HepG2 (cell line): ENCODE results near the gene SRSF10. TPM values are rescaled to one million over a fixed set of nuclear protein-coding genes. Genes with fewer than 3 reads are reported as not detected.

Experiments used
- AKNA ChIP-seq: sonication (generic); formaldehyde crosslinking; IDR thresholded peaks from 2 replicates; pipeline ENCODE4 v1.4.0; 2020; ENCODE audit warnings: missing genetic modification reagents, borderline replicate concordance
- ATF7-NPFF ChIP-seq: sonication (generic); formaldehyde crosslinking; IDR thresholded peaks from 2 replicates; pipeline ENCODE4 v1.8.1; 2023; ENCODE audit warnings: mild to moderate bottlenecking, low read depth, missing genetic modification reagents, moderate library complexity
- FIP1L1 ChIP-seq: fragments of 200-400 bp; formaldehyde crosslinking; IDR thresholded peaks from 2 replicates; pipeline ENCODE4 v1.6.1; 2018; ENCODE audit warnings: low read depth, mild to moderate bottlenecking, low read length, moderate library complexity, borderline replicate concordance; ENCODE audit not compliant: insufficient read depth
- HNRNPK ChIP-seq: fragments of 200-400 bp; formaldehyde crosslinking; IDR thresholded peaks from 2 replicates; pipeline ENCODE4 v1.6.1; 2018; ENCODE audit warnings: low read length, low read depth, moderate library complexity, mild to moderate bottlenecking; ENCODE audit not compliant: poor library complexity, severe bottlenecking
- KIAA2018 ChIP-seq: sonication (generic); formaldehyde crosslinking; IDR thresholded peaks from 2 replicates; pipeline ENCODE4 v1.5.0; 2020; ENCODE audit warnings: mild to moderate bottlenecking, missing genetic modification reagents, borderline replicate concordance
- NCOA5 ChIP-seq: sonication (generic); formaldehyde crosslinking; IDR thresholded peaks from 2 replicates; pipeline ENCODE4 v1.4.0; 2020; ENCODE audit warnings: missing genetic modification reagents
- RAD51 ChIP-seq: fragments of 450-650 bp; IDR thresholded peaks from 2 replicates; pipeline ENCODE4 v1.6.1; 2016; ENCODE audit warnings: borderline replicate concordance
- STAG1 ChIP-seq: sonication (generic); formaldehyde crosslinking; IDR thresholded peaks from 2 replicates; pipeline ENCODE4 v1.4.0; 2020; ENCODE audit warnings: missing genetic modification reagents
- STAT5B ChIP-seq: sonication (generic); formaldehyde crosslinking; IDR thresholded peaks from 2 replicates; pipeline ENCODE4 v1.4.0; 2020; ENCODE audit warnings: missing genetic modification reagents
- ZFP41 ChIP-seq: sonication (generic); formaldehyde crosslinking; IDR thresholded peaks from 2 replicates; pipeline ENCODE4 v1.4.0; 2020; ENCODE audit warnings: mild to moderate bottlenecking, missing genetic modification reagents, borderline replicate concordance
- ZNF260 ChIP-seq: sonication (generic); formaldehyde crosslinking; IDR thresholded peaks from 2 replicates; pipeline ENCODE4 v1.4.0; 2020; ENCODE audit warnings: missing genetic modification reagents, low read depth, mild to moderate bottlenecking, borderline replicate concordance
- ZNF776 ChIP-seq: sonication (generic); formaldehyde crosslinking; IDR thresholded peaks from 2 replicates; pipeline ENCODE4 v1.4.0; 2020; ENCODE audit warnings: mild to moderate bottlenecking, missing genetic modification reagents
- polyA plus RNA-seq, 8 experiments: library from polyadenylated mRNA; depleted of rRNA in 3 of 8; stranded (reverse) in 7 of 8; unstranded in 1 of 8; fragments of >200 nt; fragmentation: Illumina TruSeq in 4 of 8; extraction: Trizol in 4 of 8; gene quantifications; 2 replicates each; pipeline versions ENCODE4 v1.2.1 to v1.2.3, GENCODE V29; 2011 to 2016; ENCODE audit warnings: low read depth in 4 of 8, missing spikeins in 1 of 8, mixed read lengths in 1 of 8; ENCODE audit not compliant: insufficient read depth in 1 of 8
- total RNA-seq, 5 experiments: library from RNA; depleted of rRNA; stranded (reverse); fragments of >200 nt; fragmentation: Illumina TruSeq; extraction: Trizol; gene quantifications; 2 replicates each; pipeline ENCODE4 v1.2.3, GENCODE V29; 2016; ENCODE audit warnings: low read depth in 1 of 5

SRSF10 gene
- total and polyA plus RNA-seq, 2 of the 13 experiments (the other 11 are each of a cell fraction or from before 2014, with no cell fraction given): 126 to 186 TPM

DNA sequence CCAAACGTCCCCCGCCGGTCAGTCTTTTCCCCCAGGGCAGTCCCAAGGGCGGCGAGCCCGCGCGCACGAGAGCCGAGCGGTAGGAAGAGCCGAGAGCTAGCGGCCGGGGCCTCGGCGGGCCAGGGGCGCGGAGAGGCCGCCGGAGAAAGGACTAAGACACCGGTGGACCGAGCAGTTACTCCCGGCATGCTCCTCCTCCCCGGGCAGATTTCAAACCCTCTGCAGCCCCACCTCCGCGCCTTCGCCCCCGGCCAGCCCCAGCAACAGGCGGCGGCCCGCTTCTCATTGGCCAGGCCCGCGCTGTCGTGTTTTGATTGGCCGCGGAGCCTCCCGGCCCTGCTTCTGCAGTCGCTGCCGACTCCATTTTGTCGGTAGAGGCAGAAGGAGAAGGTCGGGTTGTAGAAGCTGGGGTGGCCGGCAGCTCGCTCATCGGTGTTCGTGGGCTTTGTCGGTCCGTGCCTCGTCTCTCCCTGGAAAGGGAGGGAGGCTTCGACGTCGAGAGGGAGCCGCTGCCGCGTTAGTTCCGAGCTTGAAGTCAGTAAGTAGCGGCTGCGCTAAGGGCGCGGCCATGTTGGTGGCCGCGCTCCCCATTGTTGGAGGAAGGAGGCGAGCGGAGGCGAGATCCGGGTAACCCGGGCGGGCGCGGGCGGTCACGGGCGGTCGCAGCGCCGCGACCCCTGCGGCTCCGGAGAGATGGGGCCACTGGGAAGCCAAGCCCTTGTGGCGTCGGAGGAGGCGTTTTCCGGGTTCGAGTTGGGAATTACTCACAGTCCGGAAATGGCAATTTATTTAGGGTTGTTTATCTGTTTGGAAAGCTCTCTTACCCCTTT is 20.5 kb downstream of the SRSF10 start, which contains the start of gene PNRC2 (continued):
- TF ChIP-seq KIAA2018 (CRISPR knock-in tag) (0 out of 2 replicates have a peak, but pooled peaks have one; percentile 49), ATF7-NPFF (CRISPR knock-in tag) (peak; percentile 87), HNRNPK (no peak), STAG1 (CRISPR knock-in tag) (no peak; the same call in 1 of the 2 replicates), ZNF776 (CRISPR knock-in tag) (peak; percentile 83; the same call in 1 of the 2 replicates), ZNF260 (no peak), ZFP41 (no peak), AKNA (CRISPR knock-in tag) (no peak), STAT5B (CRISPR knock-in tag) (0 out of 2 replicates have a peak, but pooled peaks have one; percentile 49), RAD51 (no peak), NCOA5 (CRISPR knock-in tag) (no peak), FIP1L1 (no peak)
